Lower leg skin (tissue), 4 donors: ENCODE data around the gene PAH. TPM values are rescaled to one million over a fixed set of nuclear protein-coding genes. Genes with fewer than 3 reads are reported as not detected.

Experiments used
- DNase-seq, 2 donors: peaks; one replicate each; pipeline ENCODE4 v3.0.0-alpha.2; 2019; ENCODE audit warnings: low spot score in 2 of 2
- H3K4me3 ChIP-seq: fragments of 200-600 bp; sonication (generic); 2 replicates; pipeline ENCODE4 v1.5.1; 2017; ENCODE audit warnings: mild to moderate bottlenecking, low read depth; ENCODE audit not compliant: poor library complexity, severe bottlenecking
- CTCF ChIP-seq, 3 donors: fragments of 450-650 bp; IDR thresholded peaks; one replicate each; pipeline ENCODE4 v1.5.1; 2016; ENCODE audit warnings: antibody characterized with exemption in 3 of 3, mild to moderate bottlenecking in 3 of 3, moderate library complexity in 2 of 3
- POLR2A ChIP-seq, 2 donors: fragments of 450-650 bp; IDR thresholded peaks; one replicate each; pipeline ENCODE4 v1.6.1; 2016 to 2017; ENCODE audit warnings: antibody characterized with exemption in 2 of 2, mild to moderate bottlenecking in 1 of 2, moderate library complexity in 1 of 2
- WGBS, 2 donors: methylation state at CpG; one replicate each; pipeline ENCODE4 v1.1.5; 2018; 5-methylcytosine and 5-hydroxymethylcytosine counted together
- intact Hi-C: fragments of 100-400 bp; cut with DNase I; formaldehyde crosslinking; loops from one replicate; pipeline ENCODE4 v1.15.0; 2023; ENCODE audit warnings: low total_unique reads
- total RNA-seq, 4 donors: library from RNA; depleted of rRNA; stranded (reverse); fragments of >200 nt; gene quantifications; one replicate each; pipeline ENCODE4 v1.1.0, GENCODE V29; 2016

The PAH gene
- total RNA-seq, 4 donors from 2014 or later, result not detected

DNA sequence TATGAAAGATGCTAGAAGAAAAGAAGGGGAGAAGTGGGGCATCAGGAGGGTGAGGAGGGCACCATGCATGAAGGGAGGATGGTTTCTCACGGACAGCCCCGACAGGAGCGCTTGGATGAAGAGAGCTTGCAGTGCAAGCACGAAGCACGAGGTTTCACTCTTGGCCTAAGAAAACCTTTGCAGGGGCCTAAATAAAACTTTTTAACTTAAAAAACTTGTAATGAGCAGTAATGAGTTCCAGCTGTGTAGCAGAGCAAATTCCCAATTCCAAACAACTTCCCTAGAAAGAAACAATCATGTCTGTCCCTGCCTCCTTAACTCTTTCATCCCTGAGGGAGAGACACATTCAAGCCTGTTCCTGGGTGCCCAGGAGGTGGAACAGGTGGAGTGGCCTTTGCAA, 119.5 kb downstream of the PAH start:
- TF ChIP-seq CTCF (IDR thresholded peaks at IDR 0.05) (no peak), POLR2A (IDR thresholded peaks at IDR 0.05) (no peak)
- no peak overlapping the region for H3K4me3 ChIP-seq
- intact Hi-C loops, result no loop called here
- WGBS, 2 donors, result 51 to 61% methylated on average over 5 of the region's 5 CpGs
- no peak for DNase-seq

DNA sequence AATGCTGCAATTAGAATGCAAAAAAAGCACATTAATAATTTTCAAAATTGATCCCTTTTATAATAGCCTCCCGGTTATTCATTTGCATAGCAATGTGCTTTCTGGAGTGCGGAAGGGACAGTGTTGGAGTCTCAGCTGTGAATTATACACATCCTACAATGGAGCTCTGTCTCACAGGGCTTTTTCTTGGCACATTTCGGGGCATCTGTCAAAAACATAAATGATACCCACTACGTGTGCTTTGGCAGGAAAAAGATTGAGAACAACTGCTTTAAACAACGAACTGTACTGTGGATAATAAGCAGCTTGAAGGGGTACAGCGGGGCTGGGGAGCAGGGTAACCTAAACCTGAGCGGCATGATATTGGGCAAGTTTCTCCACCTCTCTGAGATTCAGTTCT, 123.1 kb downstream of the PAH start:
- DNase-seq, result no peak
- 76 to 79% methylated on average over 7 of the region's 7 CpGs for WGBS, 2 donors
- H3K4me3 ChIP-seq, result no peak overlapping the region
- no peak for TF ChIP-seq CTCF (IDR thresholded peaks at IDR 0.05)
- intact Hi-C loops, result no loop called here

Other genes with a start within 250 kb of the PAH start
- not detected for gene ASCL1, start 40.4 kb upstream of the PAH start, total RNA-seq